A549 treated with Hydrocortisone at 1 μM for 4 hours (cell line): ENCODE data around the gene SYCE1L. TPM values are rescaled to one million over a fixed set of nuclear protein-coding genes. Genes with fewer than 3 reads are reported as not detected.

ENCODE experiments used
- total RNA-seq: library from RNA; stranded (reverse); fragments of 200-300 nt; extraction: Qiagen RNA extraction; gene quantifications from 5 replicates; pipeline ENCODE4 v1.2.3, GENCODE V29; 2022

Gene SYCE1L, protein sequence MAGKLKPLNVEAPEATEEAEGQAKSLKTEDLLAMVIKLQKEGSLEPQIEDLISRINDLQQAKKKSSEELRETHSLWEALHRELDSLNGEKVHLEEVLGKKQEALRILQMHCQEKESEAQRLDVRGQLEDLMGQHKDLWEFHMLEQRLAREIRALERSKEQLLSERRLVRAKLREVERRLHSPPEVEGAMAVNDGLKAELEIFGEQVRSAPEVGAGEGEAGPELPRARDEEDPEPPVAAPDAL
- total RNA-seq, result 2.5 to 8.8 TPM (median 8.2 TPM) in 5 replicates

GRCh38 chr16:77199211-77199610 lies at the start of gene SYCE1L:
Gene SYCE1L (plus strand): TSS chr16:77199408. CDS start chr16:77199452, 44 bp downstream.

DNA sequence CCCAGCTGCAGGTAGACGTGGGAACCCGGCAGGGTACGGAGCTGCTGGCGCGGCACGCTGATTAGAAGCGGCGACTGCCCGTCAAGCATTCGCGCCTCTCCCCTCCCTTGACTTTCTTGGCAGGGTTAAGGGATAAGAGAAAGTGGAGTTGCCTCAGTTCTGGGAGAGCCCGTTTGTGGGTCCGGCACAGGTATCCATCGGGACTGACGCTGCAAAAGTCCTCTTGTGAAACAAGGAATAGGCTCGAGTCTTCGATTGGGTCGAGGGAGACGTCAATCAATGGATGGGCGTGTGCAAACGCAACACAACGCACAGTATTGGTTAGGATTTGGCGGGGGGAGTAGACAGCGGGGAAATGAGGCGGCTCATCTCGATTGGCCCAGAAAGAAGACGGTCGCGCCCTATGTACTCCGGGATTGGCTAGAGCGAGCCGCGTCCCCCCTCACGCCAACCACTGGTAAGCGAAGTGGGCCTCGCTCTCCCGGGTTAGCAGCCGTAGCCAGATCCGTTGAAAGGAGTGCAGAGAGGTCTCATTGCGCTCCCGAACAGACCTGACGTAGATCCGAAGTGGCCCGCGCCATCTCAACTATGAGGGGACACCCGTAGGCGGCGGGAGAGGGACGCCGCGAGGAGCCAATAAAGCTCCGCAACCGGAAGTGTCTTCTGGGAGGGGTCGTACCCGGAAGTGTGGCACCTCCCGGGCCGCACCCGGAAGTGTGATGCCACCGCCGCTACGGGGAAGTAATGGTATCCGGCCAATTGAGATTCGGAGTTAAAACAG lies 8.5 kb upstream of the SYCE1L start, which contains the start of gene MON1B:
Gene MON1B, plus strand, starts transcription at position 713 of the 781 bp plus-strand sequence. CDS start 296 bp downstream, outside the sequence.

Other genes with a start within 250 kb of the SYCE1L start
- 30.6 to 38.0 TPM (median 36.0 TPM) in 5 replicates for gene MON1B, start 8.2 kb upstream of the SYCE1L start, total RNA-seq
- gene ADAMTS18, start 235.6 kb downstream of the SYCE1L start, total RNA-seq, result 0.01 to 0.02 TPM (median 0.02 TPM) in 3 of 5 replicates, not detected in the others